GM23338 (cell line): Measurements from ENCODE around the gene NKX2-1. TPM values are rescaled to one million over a fixed set of nuclear protein-coding genes. Genes with fewer than 3 reads are reported as not detected.

Experiments
- ATAC-seq: fragments of 200-7000 bp; cut with Tn5 transposase; 3 replicates; pipeline ENCODE4 v1.9.1; 2020
- DNase-seq: peaks from one replicate; pipeline ENCODE4 v3.0.0-alpha.2; 2015; ENCODE audit warnings: low spot score
- H2AFZ ChIP-seq: fragments of 200-600 bp; sonication (generic); 2 replicates; pipeline ENCODE4 v1.8.0; 2016; ENCODE audit warnings: antibody characterized with exemption, mild to moderate bottlenecking, moderate library complexity
- H3F3A ChIP-seq: fragments of 200-600 bp; sonication (generic); replicated peaks from 2 replicates; pipeline ENCODE4 v1.8.0; 2017; ENCODE audit warnings: antibody characterized with exemption, mixed run types, low read depth
- H3K27ac ChIP-seq: fragments of 200-600 bp; sonication (generic); 2 replicates; pipeline ENCODE4 v1.6.1; 2016; ENCODE audit warnings: low read depth
- H3K27me3 ChIP-seq: fragments of 200-600 bp; sonication (generic); 2 replicates; pipeline ENCODE4 v1.8.0; 2016; ENCODE audit warnings: mild to moderate bottlenecking, mixed run types, moderate library complexity; ENCODE audit not compliant: insufficient read depth
- H3K36me3 ChIP-seq: fragments of 200-600 bp; sonication (generic); 2 replicates; pipeline ENCODE4 v1.8.0; 2016; ENCODE audit warnings: mild to moderate bottlenecking; ENCODE audit not compliant: insufficient read depth
- H3K4me1 ChIP-seq: fragments of 200-600 bp; sonication (generic); 2 replicates; pipeline ENCODE4 v1.8.0; 2016; ENCODE audit warnings: mild to moderate bottlenecking, moderate library complexity; ENCODE audit not compliant: insufficient read depth
- H3K4me2 ChIP-seq: fragments of 200-600 bp; sonication (generic); 2 replicates; pipeline ENCODE4 v1.7.1; 2017; ENCODE audit warnings: mixed run types
- H3K4me3 ChIP-seq: fragments of 200-600 bp; sonication (generic); 2 replicates; pipeline ENCODE4 v1.6.1; 2016; ENCODE audit warnings: mixed run types
- H3K79me2 ChIP-seq: fragments of 200-600 bp; sonication (generic); replicated peaks from 2 replicates; pipeline ENCODE4 v1.8.0; 2017; ENCODE audit warnings: mild to moderate bottlenecking; ENCODE audit not compliant: insufficient read depth
- H3K9me2 ChIP-seq: fragments of 200-600 bp; sonication (generic); 2 replicates; pipeline ENCODE4 v1.8.0; 2017; ENCODE audit not compliant: insufficient read depth
- H4K20me1 ChIP-seq: fragments of 200-600 bp; sonication (generic); replicated peaks from 2 replicates; pipeline ENCODE4 v1.8.0; 2017; ENCODE audit warnings: mild to moderate bottlenecking; ENCODE audit not compliant: insufficient read depth
- H3K27ac Mint-ChIP-seq: 2 replicates; pipeline ENCODE4 v1.8.0; 2020; ENCODE audit warnings: inconsistent platforms, mild to moderate bottlenecking, moderate library complexity, mixed read lengths
- H3K27me3 Mint-ChIP-seq: 3 replicates; pipeline ENCODE4 v1.8.0; 2022; ENCODE audit warnings: low read depth, mild to moderate bottlenecking, moderate library complexity, mixed read lengths, inconsistent platforms; ENCODE audit not compliant: insufficient read depth, poor library complexity
- H3K36me3 Mint-ChIP-seq: 3 replicates; pipeline ENCODE4 v1.8.0; 2021; ENCODE audit warnings: low read depth, mild to moderate bottlenecking, inconsistent platforms, moderate library complexity, mixed read lengths
- H3K4me1 Mint-ChIP-seq: 3 replicates; pipeline ENCODE4 v1.8.0; 2020; ENCODE audit warnings: mild to moderate bottlenecking, inconsistent platforms, mixed read lengths
- H3K4me3 Mint-ChIP-seq: 3 replicates; pipeline ENCODE4 v1.8.0; 2021; ENCODE audit warnings: moderate library complexity, mild to moderate bottlenecking, inconsistent platforms, mixed read lengths
- H3K9me3 Mint-ChIP-seq: 3 replicates; pipeline ENCODE4 v1.8.0; 2020; ENCODE audit warnings: moderate library complexity, mild to moderate bottlenecking, inconsistent platforms, mixed read lengths
- ETS1 ChIP-seq: IDR thresholded peaks from 2 replicates; pipeline ENCODE4 v1.6.1; 2016; ENCODE audit warnings: antibody characterized with exemption
- EZH2 ChIP-seq: fragments of 200-600 bp; sonication (generic); IDR thresholded peaks from one replicate; pipeline ENCODE4 v1.8.0; 2017; ENCODE audit warnings: antibody characterized with exemption, mild to moderate bottlenecking, low read depth; ENCODE audit not compliant: unreplicated experiment
- NANOG ChIP-seq: IDR thresholded peaks from 2 replicates; pipeline ENCODE4 v1.6.1; 2016; ENCODE audit warnings: antibody characterized with exemption, borderline replicate concordance
- POLR2AphosphoS5 ChIP-seq: IDR thresholded peaks from 2 replicates; pipeline ENCODE4 v1.6.1; 2016; ENCODE audit warnings: antibody characterized with exemption, low read depth
- REST ChIP-seq: IDR thresholded peaks from one replicate; pipeline ENCODE4 v1.6.1; 2018; ENCODE audit warnings: antibody characterized with exemption; ENCODE audit not compliant: unreplicated experiment
- STAT1 ChIP-seq: IDR thresholded peaks from one replicate; pipeline ENCODE4 v1.6.1; 2016; ENCODE audit warnings: antibody characterized with exemption; ENCODE audit not compliant: unreplicated experiment
- ZNF114 ChIP-seq: fragments of 250-450 bp; sonication (Bioruptor Pico); IDR thresholded peaks from 2 replicates; pipeline ENCODE4 v1.5.0; 2020; ENCODE audit warnings: mild to moderate bottlenecking, moderate library complexity
- ZNF331 ChIP-seq: fragments of 250-450 bp; sonication (Bioruptor Pico); IDR thresholded peaks from 2 replicates; pipeline ENCODE4 v1.5.0; 2020; ENCODE audit warnings: low read depth, mild to moderate bottlenecking, moderate library complexity
- polyA plus RNA-seq: library from polyadenylated mRNA; unstranded; fragments of >200 nt; fragmentation: Nextera tagmentation; extraction: Ambion mirVana; gene quantifications from 2 replicates; pipeline ENCODE4 v1.2.1, GENCODE V29; 2016
- total RNA-seq: library from RNA; depleted of rRNA; stranded (reverse); fragments of >200 nt; shearing (Covaris generic); gene quantifications from 2 replicates; pipeline ENCODE4 v1.2.3, GENCODE V29; 2014

The NKX2-1 gene
- total and polyA plus RNA-seq, 2 experiments from 2014 or later: not detected

GRCh38 chr14:36474593-36474992 lies 45.4 kb downstream of the NKX2-1 start:
- Mint-ChIP-seq H3K36me3 (no peaks in the 10 kb centered on the region), H3K27ac (no peak overlapping the region), H3K4me1 (no peaks in the 10 kb centered on the region; the same call in 1 of the 3 replicates), H3K27me3 (peaks cover 6% of the 10 kb centered on the region), H3K9me3 (no peaks in the 10 kb centered on the region), H3K4me3 (no peak overlapping the region)
- H3K4me2 ChIP-seq: no peak overlapping the region
- no peak overlapping the region for H3K27ac ChIP-seq
- 0 out of 2 replicates have a peak, but pooled peaks cover 8% of the 10 kb centered on the region for H3K9me2 ChIP-seq
- no peak for TF ChIP-seq ETS1
- TF ChIP-seq ZNF331 (CRISPR knock-in tag): no peak
- TF ChIP-seq EZH2: no peak
- TF ChIP-seq STAT1: no peak
- TF ChIP-seq ZNF114 (CRISPR knock-in tag): no peak
- TF ChIP-seq REST: no peak
- no peaks in the 10 kb centered on the region for H3F3A ChIP-seq
- no peaks in the 10 kb centered on the region for H3K27me3 ChIP-seq
- H3K79me2 ChIP-seq: no peaks in the 10 kb centered on the region
- H3K36me3 ChIP-seq: no peaks in the 10 kb centered on the region
- ATAC-seq (no peak), DNase-seq (no peak)
- no peaks in the 10 kb centered on the region for H3K4me1 ChIP-seq
- H3K4me3 ChIP-seq: no peak overlapping the region
- no peak overlapping the region for H2AFZ ChIP-seq
- no peaks in the 10 kb centered on the region for H4K20me1 ChIP-seq

GRCh38 chr14:36471431-36471830 lies 48.6 kb downstream of the NKX2-1 start:
- TF ChIP-seq ZNF114 (CRISPR knock-in tag) (no peak), POLR2AphosphoS5 (no peak), NANOG (no peak), EZH2 (no peak), ZNF331 (CRISPR knock-in tag) (no peak)
- no peak overlapping the region for H3K4me3 Mint-ChIP-seq
- no peaks in the 10 kb centered on the region for H3K36me3 Mint-ChIP-seq
- no peaks in the 10 kb centered on the region for H3K4me1 Mint-ChIP-seq
- Histone ChIP-seq H3K27ac (no peak overlapping the region), H3K4me1 (no peaks in the 10 kb centered on the region), H3K9me2 (0 out of 2 replicates have a peak, but pooled peaks cover 8% of the 10 kb centered on the region), H3F3A (no peaks in the 10 kb centered on the region), H4K20me1 (no peaks in the 10 kb centered on the region), H2AFZ (no peak overlapping the region), H3K4me2 (no peak overlapping the region), H3K79me2 (no peaks in the 10 kb centered on the region), H3K36me3 (no peaks in the 10 kb centered on the region), H3K27me3 (no peaks in the 10 kb centered on the region), H3K4me3 (no peak overlapping the region)
- H3K27me3 Mint-ChIP-seq: peaks cover 4% of the 10 kb centered on the region
- DNase-seq (no peak), ATAC-seq (no peak)
- H3K9me3 Mint-ChIP-seq: no peaks in the 10 kb centered on the region
- H3K27ac Mint-ChIP-seq: no peak overlapping the region
